Endometrial microvascular endothelial cells (primary cell): ENCODE measurements around the gene PIK3CA. TPM values are rescaled to one million over a fixed set of nuclear protein-coding genes. Genes with fewer than 3 reads are reported as not detected.
"Not testable (repeated sequence)": the region's sequence is repeated elsewhere in the genome, so short reads cannot be mapped to it uniquely, and the experiment has no call there.

Experiments used
- in situ Hi-C: cut with HindIII; loops from 2 replicates; pipeline ENCODE4 v1.10.0; 2017; ENCODE audit warnings: low sequenced_read_pairs, low pct_unique_long_range_greater_than_20kb; ENCODE audit errors: inconsistent ontology term
- total RNA-seq: library from RNA; depleted of rRNA; stranded (reverse); fragments of >200 nt; gene quantifications from one replicate; pipeline ENCODE4 v1.2.3, GENCODE V29; 2015; ENCODE audit errors: inconsistent ontology term

PIK3CA gene
- 27.9 TPM for total RNA-seq

GRCh38 chr3:179147873-179148615, at the start of gene PIK3CA:
TSS of gene PIK3CA (plus strand) at chr3:179148357. CDS start at chr3:179198826, 50,469 bp downstream.
- in situ Hi-C loops, result no loop called here

GRCh38 chr3:179098388-179099077, 49.6 kb upstream of the PIK3CA start:
- in situ Hi-C loops, result no loop called here

- in situ Hi-C loops, result no loop called here
These were observed 47.5 kb upstream of the PIK3CA start for GRCh38 chr3:179100652-179101051.

GRCh38 chr3:179105881-179106280, 42.3 kb upstream of the PIK3CA start:
- in situ Hi-C loops, result no loop called here

GRCh38 chr3:179107617-179108016, 40.5 kb upstream of the PIK3CA start:
- in situ Hi-C loops, result no loop called here

GRCh38 chr3:179108086-179108485, 40.1 kb upstream of the PIK3CA start:
- in situ Hi-C loops, result no loop called here

GRCh38 chr3:179113903-179114302, 34.3 kb upstream of the PIK3CA start:
- in situ Hi-C loops, result no loop called here

- in situ Hi-C loops, result not testable (repeated sequence)
These were observed 32.7 kb upstream of the PIK3CA start for GRCh38 chr3:179115444-179115843.

- in situ Hi-C loops, result no loop called here
These were observed 31.3 kb upstream of the PIK3CA start for GRCh38 chr3:179116816-179117215.

GRCh38 chr3:179132191-179132890, 15.8 kb upstream of the PIK3CA start:
- in situ Hi-C loops, result not testable (repeated sequence)

GRCh38 chr3:179133575-179133974, 14.6 kb upstream of the PIK3CA start:
- in situ Hi-C loops, result no loop called here

- in situ Hi-C loops, result no loop called here
These were observed 12.0 kb upstream of the PIK3CA start for GRCh38 chr3:179136195-179136594.

GRCh38 chr3:179141890-179142289, 6.3 kb upstream of the PIK3CA start:
- in situ Hi-C loops, result no loop called here

- in situ Hi-C loops, result no loop called here
These were observed 1.1 kb upstream of the PIK3CA start for GRCh38 chr3:179146911-179147513.

GRCh38 chr3:179147514-179147872, 664 bp upstream of the PIK3CA start:
- in situ Hi-C loops, result no loop called here

GRCh38 chr3:179148616-179149405, 654 bp downstream of the PIK3CA start:
- in situ Hi-C loops, result no loop called here

GRCh38 chr3:179149406-179149867, 1.3 kb downstream of the PIK3CA start:
- in situ Hi-C loops, result no loop called here

- in situ Hi-C loops, result no loop called here
These were observed 1.8 kb downstream of the PIK3CA start for GRCh38 chr3:179149951-179150350.

- in situ Hi-C loops, result no loop called here
These were observed 2.5 kb downstream of the PIK3CA start for GRCh38 chr3:179150610-179151009.
